RWPE2 (cell line): ENCODE data around the gene NEUROG2.

Experiments used
- ATAC-seq: fragments of 200-7000 bp; cut with Tn5 transposase; 3 replicates; pipeline ENCODE4 v1.9.1; 2021; ENCODE audit warnings: low read depth
- DNase-seq: peaks from one replicate; pipeline ENCODE4 v3.0.0-alpha.2; 2020; ENCODE audit warnings: low spot score
- H3K27ac ChIP-seq: fragments of 450-650 bp; 2 replicates; pipeline ENCODE4 v1.5.1; 2017; ENCODE audit warnings: mild to moderate bottlenecking; ENCODE audit not compliant: poor library complexity, severe bottlenecking
- H3K27me3 ChIP-seq: fragments of 250-450 bp; sonication (Bioruptor Pico); 2 replicates; pipeline ENCODE4 v1.5.1; 2021; ENCODE audit warnings: mild to moderate bottlenecking, moderate library complexity; ENCODE audit not compliant: insufficient read depth, poor library complexity, severe bottlenecking
- H3K36me3 ChIP-seq: fragments of 250-450 bp; sonication (Bioruptor Pico); 2 replicates; pipeline ENCODE4 v1.5.1; 2020; ENCODE audit warnings: low read depth, mild to moderate bottlenecking, moderate library complexity
- H3K4me1 ChIP-seq: fragments of 250-450 bp; sonication (Bioruptor Pico); 2 replicates; pipeline ENCODE4 v1.5.1; 2021; ENCODE audit warnings: mild to moderate bottlenecking, moderate library complexity; ENCODE audit not compliant: insufficient read depth, poor library complexity, severe bottlenecking
- H3K4me3 ChIP-seq: fragments of 250-450 bp; sonication (Bioruptor Pico); 2 replicates; pipeline ENCODE4 v1.5.1; 2021; ENCODE audit warnings: mild to moderate bottlenecking, moderate library complexity; ENCODE audit not compliant: severe bottlenecking
- H3K9me3 ChIP-seq: fragments of 250-450 bp; sonication (Bioruptor Pico); 2 replicates; pipeline ENCODE4 v1.5.1; 2021; ENCODE audit warnings: mild to moderate bottlenecking, moderate library complexity; ENCODE audit not compliant: severe bottlenecking
- TF ChIP-seq, protein P1 (sequence below): fragments of 450-650 bp; IDR thresholded peaks from one replicate; pipeline ENCODE4 v1.5.1; 2017; ENCODE audit warnings: mild to moderate bottlenecking, moderate library complexity; ENCODE audit not compliant: poor library complexity, severe bottlenecking

NEUROG2 gene

DNA sequence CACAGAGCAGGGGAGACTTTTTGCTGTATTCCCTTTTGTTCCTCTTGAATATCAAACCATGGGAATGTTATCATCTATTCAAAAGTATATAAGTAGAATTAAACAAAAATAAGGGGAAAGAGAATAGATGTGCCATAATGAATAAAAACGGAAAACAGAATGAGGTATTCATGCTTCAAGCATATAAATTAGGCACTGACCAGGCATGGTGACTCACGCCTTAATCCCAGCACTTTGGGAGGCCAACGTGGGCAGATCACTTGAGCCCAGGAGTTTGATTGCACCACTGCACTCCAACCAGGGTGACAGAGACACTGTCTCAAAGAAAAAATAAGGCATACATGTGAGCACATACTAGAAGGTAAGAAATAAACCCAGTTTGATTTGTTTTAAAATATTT lies 16.3 kb upstream of the NEUROG2 start:
- no peaks in the 10 kb centered on the region for H3K36me3 ChIP-seq
- no peaks in the 10 kb centered on the region for H3K4me1 ChIP-seq
- no peaks in the 10 kb centered on the region for H3K27me3 ChIP-seq
- H3K4me3 ChIP-seq, result no peak overlapping the region
- TF ChIP-seq, protein P1, sequence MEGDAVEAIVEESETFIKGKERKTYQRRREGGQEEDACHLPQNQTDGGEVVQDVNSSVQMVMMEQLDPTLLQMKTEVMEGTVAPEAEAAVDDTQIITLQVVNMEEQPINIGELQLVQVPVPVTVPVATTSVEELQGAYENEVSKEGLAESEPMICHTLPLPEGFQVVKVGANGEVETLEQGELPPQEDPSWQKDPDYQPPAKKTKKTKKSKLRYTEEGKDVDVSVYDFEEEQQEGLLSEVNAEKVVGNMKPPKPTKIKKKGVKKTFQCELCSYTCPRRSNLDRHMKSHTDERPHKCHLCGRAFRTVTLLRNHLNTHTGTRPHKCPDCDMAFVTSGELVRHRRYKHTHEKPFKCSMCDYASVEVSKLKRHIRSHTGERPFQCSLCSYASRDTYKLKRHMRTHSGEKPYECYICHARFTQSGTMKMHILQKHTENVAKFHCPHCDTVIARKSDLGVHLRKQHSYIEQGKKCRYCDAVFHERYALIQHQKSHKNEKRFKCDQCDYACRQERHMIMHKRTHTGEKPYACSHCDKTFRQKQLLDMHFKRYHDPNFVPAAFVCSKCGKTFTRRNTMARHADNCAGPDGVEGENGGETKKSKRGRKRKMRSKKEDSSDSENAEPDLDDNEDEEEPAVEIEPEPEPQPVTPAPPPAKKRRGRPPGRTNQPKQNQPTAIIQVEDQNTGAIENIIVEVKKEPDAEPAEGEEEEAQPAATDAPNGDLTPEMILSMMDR, result no peak
- DNase-seq, result no peak
- H3K27ac ChIP-seq, result no peak overlapping the region
- H3K9me3 ChIP-seq, result no peaks in the 10 kb centered on the region
- ATAC-seq, result peak; percentile 56; the same call in 2 of the 3 replicates

DNA sequence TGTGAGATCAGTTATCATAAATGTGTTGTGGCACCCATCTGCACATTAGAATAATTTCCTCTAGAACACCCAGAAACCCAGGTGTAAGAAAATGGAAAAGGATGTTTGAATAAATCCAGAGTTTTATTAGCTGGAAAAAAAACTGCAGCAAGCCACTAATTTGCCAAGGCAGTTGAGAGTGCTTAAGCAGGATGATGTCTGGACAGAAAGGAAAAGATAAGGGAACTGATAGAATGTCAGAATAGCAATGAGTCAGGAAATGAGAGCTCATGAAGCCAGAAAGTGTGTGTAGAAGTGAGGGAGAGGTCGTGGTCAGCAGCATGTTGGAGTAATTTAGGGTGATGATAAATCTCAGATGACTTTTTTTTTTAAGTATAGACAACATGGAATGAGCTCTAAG lies 15.2 kb upstream of the NEUROG2 start:
- H3K4me3 ChIP-seq, result no peak overlapping the region
- no peaks in the 10 kb centered on the region for H3K9me3 ChIP-seq
- no peak for ATAC-seq
- no peaks in the 10 kb centered on the region for H3K27me3 ChIP-seq
- TF ChIP-seq, protein P1, result no peak
- no peaks in the 10 kb centered on the region for H3K36me3 ChIP-seq
- H3K27ac ChIP-seq, result no peak overlapping the region
- no peak for DNase-seq
- no peaks in the 10 kb centered on the region for H3K4me1 ChIP-seq

DNA sequence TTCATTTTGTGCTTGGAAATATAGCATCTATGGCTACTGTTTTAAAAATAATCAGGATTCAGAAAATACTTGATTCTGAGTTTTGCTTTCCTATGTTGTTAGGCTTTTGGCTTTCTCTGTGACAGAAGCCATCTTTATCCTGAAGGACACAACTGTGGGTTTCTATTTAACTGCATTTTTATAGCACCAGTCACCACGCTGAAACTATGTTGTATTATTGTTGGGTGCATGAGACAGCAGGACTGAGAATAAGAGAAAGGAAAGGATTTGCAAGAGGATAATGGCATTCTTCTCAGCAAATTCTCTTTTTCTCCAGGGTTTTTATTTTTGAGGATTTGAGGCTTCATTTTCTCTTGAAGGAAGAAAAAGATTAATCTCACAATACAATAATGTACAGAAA lies 10.1 kb upstream of the NEUROG2 start:
- Histone ChIP-seq H3K27me3 (peaks cover 45% of the 10 kb centered on the region), H3K36me3 (no peaks in the 10 kb centered on the region), H3K4me1 (peaks cover 5% of the 10 kb centered on the region), H3K9me3 (no peaks in the 10 kb centered on the region), H3K4me3 (no peak overlapping the region), H3K27ac (no peak overlapping the region)
- ATAC-seq (no peak), DNase-seq (no peak)
- TF ChIP-seq, protein P1, result no peak

DNA sequence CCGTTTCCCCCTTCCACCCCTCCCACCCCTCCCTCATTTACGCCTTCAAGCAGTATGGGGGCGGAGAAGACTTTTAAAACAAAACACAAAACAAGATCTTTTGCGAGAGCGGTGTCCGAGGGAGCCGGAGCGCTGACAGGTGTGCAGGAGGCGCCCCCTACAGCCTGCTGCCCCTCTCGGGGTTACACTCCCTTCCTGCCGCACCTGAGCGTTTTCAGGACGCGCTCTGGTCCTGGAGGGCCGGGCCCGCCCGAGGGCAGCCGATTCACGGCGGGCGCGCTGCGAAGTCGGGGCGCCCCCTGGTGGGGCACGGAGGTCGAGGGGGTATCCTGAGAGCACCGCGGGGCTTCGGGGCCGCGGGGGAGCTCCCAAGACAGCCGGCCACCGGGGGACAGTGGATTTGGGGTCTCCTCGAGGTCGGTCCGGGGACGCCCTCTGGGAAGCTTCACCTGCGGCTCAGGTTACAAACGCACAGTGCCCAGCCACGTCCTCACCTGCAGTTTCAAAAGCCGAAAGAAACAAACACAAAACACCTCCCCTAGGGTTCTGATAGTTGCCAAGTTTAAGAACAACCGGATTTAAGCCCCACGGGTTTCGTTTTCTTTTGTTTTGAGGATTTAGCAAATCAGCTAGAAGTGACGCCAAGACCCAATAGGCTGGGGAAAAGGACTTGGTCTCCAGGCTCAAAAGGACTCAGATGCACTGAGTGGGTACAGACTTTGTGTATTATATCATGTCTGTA lies 8.0 kb upstream of the NEUROG2 start:
- Histone ChIP-seq H3K36me3 (no peaks in the 10 kb centered on the region), H3K27me3 (peaks cover 65% of the 10 kb centered on the region), H3K9me3 (no peaks in the 10 kb centered on the region), H3K27ac (no peak overlapping the region), H3K4me1 (peaks cover 5% of the 10 kb centered on the region), H3K4me3 (peak overlapping the region; percentile 20)
- ATAC-seq, result peak; percentile 88
- no peak for DNase-seq
- TF ChIP-seq, protein P1, result peak; percentile 83
